Stomach (tissue), 4 donors: ENCODE results near the gene PCDHB13.
"Not testable (repeated sequence)": the region's sequence is repeated elsewhere in the genome, so short reads cannot be mapped to it uniquely, and the experiment has no call there.

Experiments used
- EP300 ChIP-seq: sonication (generic); formaldehyde crosslinking; IDR thresholded peaks from one replicate; pipeline ENCODE4 v1.6.1; 2017; ENCODE audit warnings: antibody characterized with exemption
- POLR2A ChIP-seq, 4 donors: fragments of 450-650 bp; IDR thresholded peaks; one replicate each; pipeline ENCODE4 v1.6.1; 2016; ENCODE audit warnings: antibody characterized with exemption in 4 of 4, control low read depth in 2 of 4, mild to moderate bottlenecking in 1 of 4, moderate library complexity in 1 of 4
- TF ChIP-seq, protein P1 (sequence below), 7 experiments: fragments of 450-650 bp in 4 of 7; fragments of 200-600 bp in 3 of 7; sonication (generic) in 3 of 7; IDR thresholded peaks; one replicate each; pipeline ENCODE4 v1.5.1; 2016 to 2019; ENCODE audit warnings: antibody characterized with exemption in 7 of 7, control low read depth in 2 of 7, mild to moderate bottlenecking in 1 of 7

DNA sequence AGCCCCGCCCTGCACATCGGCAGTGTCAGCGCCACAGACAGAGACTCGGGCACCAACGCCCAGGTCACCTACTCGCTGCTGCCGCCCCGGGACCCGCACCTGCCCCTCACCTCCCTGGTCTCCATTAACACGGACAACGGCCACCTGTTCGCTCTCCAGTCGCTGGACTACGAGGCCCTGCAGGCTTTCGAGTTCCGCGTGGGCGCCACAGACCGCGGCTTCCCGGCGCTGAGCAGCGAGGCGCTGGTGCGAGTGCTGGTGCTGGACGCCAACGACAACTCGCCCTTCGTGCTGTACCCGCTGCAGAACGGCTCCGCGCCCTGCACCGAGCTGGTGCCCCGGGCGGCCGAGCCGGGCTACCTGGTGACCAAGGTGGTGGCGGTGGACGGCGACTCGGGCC is 33.3 kb downstream of the PCDHB13 start:
- TF ChIP-seq, protein P1, sequence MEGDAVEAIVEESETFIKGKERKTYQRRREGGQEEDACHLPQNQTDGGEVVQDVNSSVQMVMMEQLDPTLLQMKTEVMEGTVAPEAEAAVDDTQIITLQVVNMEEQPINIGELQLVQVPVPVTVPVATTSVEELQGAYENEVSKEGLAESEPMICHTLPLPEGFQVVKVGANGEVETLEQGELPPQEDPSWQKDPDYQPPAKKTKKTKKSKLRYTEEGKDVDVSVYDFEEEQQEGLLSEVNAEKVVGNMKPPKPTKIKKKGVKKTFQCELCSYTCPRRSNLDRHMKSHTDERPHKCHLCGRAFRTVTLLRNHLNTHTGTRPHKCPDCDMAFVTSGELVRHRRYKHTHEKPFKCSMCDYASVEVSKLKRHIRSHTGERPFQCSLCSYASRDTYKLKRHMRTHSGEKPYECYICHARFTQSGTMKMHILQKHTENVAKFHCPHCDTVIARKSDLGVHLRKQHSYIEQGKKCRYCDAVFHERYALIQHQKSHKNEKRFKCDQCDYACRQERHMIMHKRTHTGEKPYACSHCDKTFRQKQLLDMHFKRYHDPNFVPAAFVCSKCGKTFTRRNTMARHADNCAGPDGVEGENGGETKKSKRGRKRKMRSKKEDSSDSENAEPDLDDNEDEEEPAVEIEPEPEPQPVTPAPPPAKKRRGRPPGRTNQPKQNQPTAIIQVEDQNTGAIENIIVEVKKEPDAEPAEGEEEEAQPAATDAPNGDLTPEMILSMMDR (IDR thresholded peaks at IDR 0.05): not testable (repeated sequence)
- not testable (repeated sequence) for TF ChIP-seq POLR2A (IDR thresholded peaks at IDR 0.05); EP300
